CD14-positive monocyte (primary cell): Measurements from ENCODE around the gene AFG3L2. TPM values are rescaled to one million over a fixed set of nuclear protein-coding genes. Genes with fewer than 3 reads are reported as not detected.

Experiments used
- DNase-seq, 3 donors: peaks; one replicate each; pipeline ENCODE4 v3.0.0-alpha.2; 2011 to 2022
- H2AFZ ChIP-seq: 2 replicates; pipeline ENCODE4 v1.6.0; 2012; ENCODE audit warnings: mild to moderate bottlenecking, low read depth, low read length, inconsistent platforms; ENCODE audit not compliant: insufficient read depth, poor library complexity, severe bottlenecking
- H3K27ac ChIP-seq, 2 donors: 1 replicate in 1 of 2; 2 replicates in 1 of 2; pipeline ENCODE4 v1.5.1; 2012 to 2013; ENCODE audit warnings: low read length in 2 of 2, control low read depth in 1 of 2, inconsistent platforms in 1 of 2, low read depth in 1 of 2, mild to moderate bottlenecking in 1 of 2
- H3K27me3 ChIP-seq, 2 donors: one replicate each; pipeline versions ENCODE4 v1.6.0 to v1.6.1; 2011 to 2013; ENCODE audit warnings: low read length in 2 of 2; ENCODE audit not compliant: control insufficient read depth in 2 of 2, insufficient read depth in 2 of 2
- H3K36me3 ChIP-seq, 2 donors: replicated peaks in 1 of 2; 1 replicate in 1 of 2; 2 replicates in 1 of 2; pipeline versions ENCODE4 v1.5.1 to v1.6.1; 2012 to 2013; ENCODE audit warnings: low read length in 2 of 2, control low read depth in 1 of 2, inconsistent platforms in 1 of 2, mild to moderate bottlenecking in 1 of 2; ENCODE audit not compliant: insufficient read depth in 2 of 2, control insufficient read depth in 1 of 2
- H3K4me1 ChIP-seq, 2 donors: 1 replicate in 1 of 2; 2 replicates in 1 of 2; pipeline versions ENCODE4 v1.5.1 to v1.6.1; 2012 to 2013; ENCODE audit warnings: low read length in 2 of 2, control low read depth in 1 of 2, inconsistent platforms in 1 of 2, mild to moderate bottlenecking in 1 of 2, moderate library complexity in 1 of 2; ENCODE audit not compliant: insufficient read depth in 2 of 2, control insufficient read depth in 1 of 2
- H3K4me2 ChIP-seq: replicated peaks from 2 replicates; pipeline ENCODE3; 2012; ENCODE audit warnings: low read length, moderate library complexity, mild to moderate bottlenecking; ENCODE audit not compliant: poor library complexity, severe bottlenecking; ENCODE audit errors: extremely low read depth
- H3K4me3 ChIP-seq, 3 experiments: fragments of 200-600 bp in 1 of 3; sonication (generic) in 1 of 3; replicated peaks in 1 of 3; 1 replicate in 2 of 3; 2 replicates in 1 of 3; pipeline ENCODE4 v1.5.1; 2011 to 2013; ENCODE audit warnings: low read length in 3 of 3, mild to moderate bottlenecking in 3 of 3, control low read depth in 2 of 3, low read depth in 2 of 3, inconsistent platforms in 1 of 3, moderate library complexity in 1 of 3
- H3K79me2 ChIP-seq: 2 replicates; pipeline ENCODE4 v1.6.0; 2012; ENCODE audit warnings: mild to moderate bottlenecking, control low read depth, inconsistent platforms, low read length, moderate library complexity; ENCODE audit not compliant: insufficient read depth
- H3K9ac ChIP-seq: 2 replicates; pipeline ENCODE4 v1.6.0; 2017; ENCODE audit warnings: low read length, mild to moderate bottlenecking; ENCODE audit not compliant: insufficient read depth, poor library complexity, severe bottlenecking
- H3K9me3 ChIP-seq, 2 donors: replicated peaks in 1 of 2; 1 replicate in 1 of 2; 2 replicates in 1 of 2; pipeline versions ENCODE4 v1.5.1 to v1.6.1; 2012 to 2013; ENCODE audit warnings: low read length in 2 of 2, control low read depth in 1 of 2; ENCODE audit not compliant: control insufficient read depth in 1 of 2, insufficient read depth in 1 of 2
- H4K20me1 ChIP-seq: 2 replicates; pipeline ENCODE4 v1.6.0; 2012; ENCODE audit warnings: mild to moderate bottlenecking, low read length, control low read depth, moderate library complexity; ENCODE audit not compliant: insufficient read depth
- H3K27ac Mint-ChIP-seq, 7 donors: one replicate each; pipeline ENCODE4 v1.8.0; 2020; ENCODE audit warnings: mild to moderate bottlenecking in 7 of 7, mixed read lengths in 7 of 7, moderate library complexity in 6 of 7, inconsistent platforms in 2 of 7
- H3K27me3 Mint-ChIP-seq, 3 donors: one replicate each; pipeline ENCODE4 v1.8.0; 2021 to 2022; ENCODE audit warnings: low read depth in 3 of 3, mild to moderate bottlenecking in 3 of 3, mixed read lengths in 3 of 3, moderate library complexity in 3 of 3, inconsistent platforms in 1 of 3
- H3K36me3 Mint-ChIP-seq, 2 donors: one replicate each; pipeline ENCODE4 v1.8.0; 2020; ENCODE audit warnings: mixed read lengths in 2 of 2, inconsistent platforms in 1 of 2, mild to moderate bottlenecking in 1 of 2
- H3K4me1 Mint-ChIP-seq: one replicate; pipeline ENCODE4 v1.8.0; 2020; ENCODE audit warnings: mild to moderate bottlenecking, mixed read lengths
- H3K4me3 Mint-ChIP-seq, 2 donors: one replicate each; pipeline ENCODE4 v1.8.0; 2020; ENCODE audit warnings: mild to moderate bottlenecking in 2 of 2, mixed read lengths in 2 of 2, moderate library complexity in 1 of 2
- H3K9me3 Mint-ChIP-seq, 7 donors: one replicate each; pipeline ENCODE4 v1.8.0; 2020 to 2022; ENCODE audit warnings: mixed read lengths in 7 of 7, mild to moderate bottlenecking in 6 of 7, moderate library complexity in 6 of 7, inconsistent platforms in 2 of 7
- CTCF ChIP-seq: fragments of 200-600 bp; IDR thresholded peaks from one replicate; pipeline ENCODE4 v1.8.0; 2022; ENCODE audit warnings: antibody characterized with exemption, mild to moderate bottlenecking
- WGBS: methylation state at CpG from one replicate; pipeline ENCODE4 v1.1.5; 2013; ENCODE audit warnings: missing lambda C conversion rate; ENCODE audit not compliant: insufficient coverage; 5-methylcytosine and 5-hydroxymethylcytosine counted together
- intact Hi-C, 2 donors: fragments of 100-400 bp; cut with micrococcal nuclease; formaldehyde crosslinking; loops; one replicate each; pipeline versions ENCODE4 v1.15.0 to v1.15.1; 2023
- polyA plus RNA-seq, 3 donors: library from polyadenylated mRNA; depleted of rRNA in 1 of 3; unstranded in 2 of 3; stranded (reverse) in 1 of 3; fragments of 300-500 nt in 2 of 3; fragments of >200 nt in 1 of 3; fragmentation: Illumina TruSeq in 2 of 3; gene quantifications; 1 replicate in 2 of 3; 2 replicates in 1 of 3; pipeline ENCODE4 v1.2.3, GENCODE V29; 2012 to 2021

Gene AFG3L2
- polyA plus RNA-seq, 3 donors, result 13.9 to 15.5 (median 13.9) TPM

GRCh38 chr18:12296087-12296403 is 81.0 kb downstream of the AFG3L2 start:
- TF ChIP-seq CTCF, result no peak

GRCh38 chr18:12295389-12296086 is 81.5 kb downstream of the AFG3L2 start:
- Histone ChIP-seq H3K9ac (no peak overlapping the region), H3K4me2 (no peak overlapping the region), H4K20me1 (no peaks in the 10 kb centered on the region), H3K4me3 (no peak overlapping the region), H2AFZ (no peak overlapping the region), H3K27me3 (no peaks in the 10 kb centered on the region), H3K36me3 (no peaks in the 10 kb centered on the region), H3K79me2 (no peaks in the 10 kb centered on the region), H3K27ac (no peak overlapping the region), H3K4me1 (no peaks in the 10 kb centered on the region), H3K9me3 (peaks cover 0 to 3% of the 10 kb centered on the region in 2 donors)
- Mint-ChIP-seq H3K9me3 (peaks cover 0 to 9% (median 5%) of the 10 kb centered on the region in 7 donors), H3K4me3 (no peak overlapping the region), H3K36me3 (no peaks in the 10 kb centered on the region), H3K4me1 (no peaks in the 10 kb centered on the region), H3K27me3 (peaks cover 2 to 10% (median 8%) of the 10 kb centered on the region in 3 donors), H3K27ac (no peak overlapping the region)
- intact Hi-C loops, result no loop called here
- TF ChIP-seq CTCF, result no peak
- WGBS, result 91% methylated on average over 7 of the region's 18 CpGs
- DNase-seq, result no peak

More at GRCh38 chr18:12296087-12296403, 81.0 kb downstream of the AFG3L2 start:
- Histone ChIP-seq H3K4me1 (no peaks in the 10 kb centered on the region), H3K4me3 (no peak overlapping the region), H3K27ac (no peak overlapping the region), H3K9me3 (peaks cover 0 to 3% of the 10 kb centered on the region in 2 donors), H2AFZ (no peak overlapping the region), H4K20me1 (no peaks in the 10 kb centered on the region), H3K4me2 (no peak overlapping the region), H3K27me3 (no peaks in the 10 kb centered on the region), H3K9ac (no peak overlapping the region), H3K79me2 (no peaks in the 10 kb centered on the region), H3K36me3 (no peaks in the 10 kb centered on the region)
- Mint-ChIP-seq H3K4me3 (no peak overlapping the region), H3K27ac (no peak overlapping the region), H3K27me3 (peaks cover 2 to 10% (median 8%) of the 10 kb centered on the region in 3 donors), H3K36me3 (no peaks in the 10 kb centered on the region), H3K9me3 (peaks cover 0 to 9% (median 5%) of the 10 kb centered on the region in 7 donors), H3K4me1 (no peaks in the 10 kb centered on the region)
- whole genome bisulfite sequencing, result 70% methylated on average over 2 of the region's 3 CpGs
- intact Hi-C loops, result no loop called here
- no peak for DNase-seq
